NB4 (cell line): ENCODE measurements around the gene ITPR3.

Source experiments
- POLR2A ChIP-seq: IDR thresholded peaks from 2 replicates; pipeline ENCODE4 v1.6.1; 2011; ENCODE audit warnings: mild to moderate bottlenecking; ENCODE audit not compliant: insufficient read length; ENCODE audit errors: extremely low read depth
- TF ChIP-seq, protein P1 (sequence below): IDR thresholded peaks from one replicate; pipeline ENCODE4 v1.5.1; 2012; ENCODE audit warnings: low read depth, low read length

DNA sequence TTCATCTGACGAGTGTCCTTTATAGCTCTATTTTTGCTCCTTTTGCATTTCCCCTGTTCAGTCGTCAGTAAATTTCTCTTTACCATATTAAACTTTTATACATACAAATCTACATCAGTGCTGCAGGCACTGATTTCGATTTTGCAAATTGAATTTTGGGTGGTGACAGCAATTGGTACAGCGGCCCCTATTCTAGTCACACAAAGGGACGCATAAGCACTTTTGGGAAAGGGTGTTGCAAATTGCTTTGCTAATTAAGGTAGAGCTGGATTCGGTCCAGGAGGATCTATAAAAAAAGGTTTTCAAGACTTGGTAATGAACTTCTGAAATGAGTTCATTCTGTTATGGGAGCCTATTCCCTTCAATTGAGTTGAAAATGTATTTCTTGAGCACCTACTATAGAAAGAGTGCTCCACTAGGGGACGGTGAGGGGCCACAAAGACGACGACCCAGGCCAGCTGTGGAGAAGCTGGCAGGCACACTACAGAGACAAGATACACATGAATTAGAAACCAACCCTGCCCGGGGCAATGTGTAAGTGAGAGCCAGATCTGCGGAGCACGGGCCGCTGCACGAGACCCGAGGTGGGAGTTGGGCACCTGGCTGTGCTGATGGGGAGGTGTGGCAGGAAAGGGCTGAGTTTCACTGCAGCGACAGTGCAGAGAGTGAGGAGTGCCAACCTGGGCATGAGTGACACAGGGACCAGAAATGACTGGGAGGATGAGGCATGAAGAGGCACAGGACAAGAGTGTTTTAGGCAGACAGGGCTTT lies 85.0 kb downstream of the ITPR3 start:
- TF ChIP-seq, protein P1, sequence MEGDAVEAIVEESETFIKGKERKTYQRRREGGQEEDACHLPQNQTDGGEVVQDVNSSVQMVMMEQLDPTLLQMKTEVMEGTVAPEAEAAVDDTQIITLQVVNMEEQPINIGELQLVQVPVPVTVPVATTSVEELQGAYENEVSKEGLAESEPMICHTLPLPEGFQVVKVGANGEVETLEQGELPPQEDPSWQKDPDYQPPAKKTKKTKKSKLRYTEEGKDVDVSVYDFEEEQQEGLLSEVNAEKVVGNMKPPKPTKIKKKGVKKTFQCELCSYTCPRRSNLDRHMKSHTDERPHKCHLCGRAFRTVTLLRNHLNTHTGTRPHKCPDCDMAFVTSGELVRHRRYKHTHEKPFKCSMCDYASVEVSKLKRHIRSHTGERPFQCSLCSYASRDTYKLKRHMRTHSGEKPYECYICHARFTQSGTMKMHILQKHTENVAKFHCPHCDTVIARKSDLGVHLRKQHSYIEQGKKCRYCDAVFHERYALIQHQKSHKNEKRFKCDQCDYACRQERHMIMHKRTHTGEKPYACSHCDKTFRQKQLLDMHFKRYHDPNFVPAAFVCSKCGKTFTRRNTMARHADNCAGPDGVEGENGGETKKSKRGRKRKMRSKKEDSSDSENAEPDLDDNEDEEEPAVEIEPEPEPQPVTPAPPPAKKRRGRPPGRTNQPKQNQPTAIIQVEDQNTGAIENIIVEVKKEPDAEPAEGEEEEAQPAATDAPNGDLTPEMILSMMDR, result no peak
- TF ChIP-seq POLR2A, result no peak
